HUDEP-2 (cell line): Measurements from ENCODE around the gene RAD51B.
"Not testable (repeated sequence)": the region's sequence is repeated elsewhere in the genome, so short reads cannot be mapped to it uniquely, and the experiment has no call there.

ENCODE experiments used
- DNase-seq, 76 experiments: peaks; one replicate each; lab custom pipeline; 2025; ENCODE audit not compliant: unreplicated experiment in 76 of 76; lab: John Stamatoyannopoulos, UW

The RAD51B gene

DNA sequence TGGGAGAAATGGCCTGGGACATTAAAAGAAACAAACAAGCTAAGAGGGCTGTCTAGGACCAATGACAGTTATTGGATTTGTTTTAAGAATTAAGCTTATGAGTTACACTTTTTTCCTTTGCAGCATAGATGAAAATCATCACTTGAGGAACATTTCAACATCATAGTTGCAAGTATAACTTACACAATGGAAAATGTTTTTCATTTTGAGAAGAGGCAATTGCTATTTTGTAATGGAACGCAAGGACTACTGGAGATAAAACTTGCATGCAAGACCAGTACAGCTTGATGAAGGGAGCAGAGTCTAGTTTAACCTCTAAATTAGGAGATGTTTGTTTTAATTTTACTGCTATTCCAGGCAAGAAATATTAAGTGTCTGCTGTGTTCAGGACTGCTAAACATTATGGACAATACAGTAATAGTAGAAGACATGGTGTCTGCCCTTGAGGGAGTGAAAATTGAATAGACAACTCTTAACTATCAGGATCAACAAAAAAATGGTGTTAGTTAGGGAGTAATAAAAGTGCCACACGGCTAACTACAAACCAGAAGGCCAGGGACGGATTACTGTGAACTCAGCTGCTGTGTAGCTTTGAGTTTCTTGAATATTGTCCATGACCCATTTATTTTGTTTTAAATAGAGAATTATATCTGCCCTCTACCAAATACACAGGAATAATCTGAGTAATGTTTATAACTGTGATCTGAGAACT is 374.5 kb downstream of the RAD51B start:
- no peak for DNase-seq

DNA sequence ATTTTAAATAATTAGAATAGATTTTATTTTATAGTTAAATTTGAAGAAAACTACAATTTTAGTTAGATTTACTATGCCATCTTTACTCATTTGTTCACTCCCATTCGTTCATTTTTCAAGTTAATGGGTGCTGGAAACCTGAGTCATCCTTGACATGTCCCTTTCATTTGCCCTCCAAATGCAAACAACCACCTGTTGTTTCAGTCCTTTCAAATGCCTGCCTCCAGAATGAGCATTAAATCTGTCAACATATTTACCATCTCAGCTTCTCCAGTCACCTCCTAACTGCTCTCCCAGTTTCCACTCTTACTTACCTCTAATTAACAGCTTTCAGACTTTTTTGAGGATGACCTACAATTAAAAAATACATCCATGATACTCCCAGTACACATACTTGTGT is 375.5 kb downstream of the RAD51B start:
- DNase-seq = no peak

DNA sequence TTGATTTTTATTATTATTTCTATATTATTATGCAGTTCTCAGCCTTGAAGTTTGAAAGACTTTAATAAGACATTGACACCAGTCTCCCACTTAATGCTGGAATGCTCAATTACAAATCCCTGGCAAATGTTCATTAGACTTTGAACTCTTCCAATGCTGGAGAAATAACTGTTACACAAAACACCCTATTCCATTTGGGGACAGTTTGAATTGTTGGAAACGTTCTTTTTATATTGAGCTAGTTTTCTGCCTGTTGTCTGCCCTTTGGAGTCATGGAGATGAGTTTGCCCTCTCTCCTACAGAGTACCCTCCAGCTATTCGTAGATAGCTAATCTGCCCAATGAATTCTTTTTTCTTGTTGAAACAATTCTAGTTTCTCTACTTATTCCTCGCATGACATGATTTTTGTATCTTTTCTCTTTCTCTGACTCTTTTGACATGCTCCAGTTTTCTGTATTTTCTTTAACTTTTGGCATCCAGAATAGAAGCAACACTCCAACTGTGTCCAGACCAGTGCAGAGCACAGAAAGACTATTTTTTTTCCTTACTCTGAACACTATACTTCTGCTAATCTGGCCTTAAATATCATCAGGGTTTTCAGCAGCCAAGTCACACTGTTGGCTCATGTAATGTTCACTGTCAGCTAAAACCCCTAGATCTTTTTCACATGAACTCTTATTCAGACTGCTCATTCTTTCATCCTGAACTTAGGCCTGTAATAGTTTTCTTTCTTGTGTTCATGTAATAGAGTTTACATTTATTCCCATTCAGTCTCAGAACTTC is 379.3 kb downstream of the RAD51B start:
- no peak for DNase-seq

DNA sequence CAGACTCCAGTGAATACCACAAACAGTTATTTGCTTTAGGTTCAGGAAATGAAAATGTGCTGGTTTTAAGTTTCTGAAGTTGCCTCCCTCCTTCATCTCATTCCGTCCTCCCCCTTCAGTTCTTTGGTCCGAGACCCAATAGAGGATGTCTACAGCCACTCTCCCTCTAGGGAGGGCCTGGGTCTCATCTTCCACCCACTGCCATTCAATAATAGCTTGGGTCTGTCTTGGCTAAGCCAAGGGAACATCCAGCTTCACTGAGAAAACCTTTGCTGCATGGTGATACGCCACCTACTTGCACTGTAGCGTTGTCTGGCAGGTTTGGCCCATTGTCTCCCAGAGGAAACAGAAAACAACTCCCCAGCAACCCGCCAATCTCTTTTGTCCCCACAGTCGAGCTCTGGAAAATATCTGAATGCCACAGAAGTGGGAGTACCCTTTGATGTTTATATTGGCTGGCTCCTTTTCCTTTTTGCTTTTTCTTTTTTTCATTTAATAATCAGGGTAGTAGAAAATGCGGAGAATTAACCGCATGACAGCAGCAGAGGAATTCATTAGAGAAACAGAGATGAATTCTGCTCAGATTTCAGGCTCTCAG is 380.1 kb downstream of the RAD51B start:
- no peak for DNase-seq

DNA sequence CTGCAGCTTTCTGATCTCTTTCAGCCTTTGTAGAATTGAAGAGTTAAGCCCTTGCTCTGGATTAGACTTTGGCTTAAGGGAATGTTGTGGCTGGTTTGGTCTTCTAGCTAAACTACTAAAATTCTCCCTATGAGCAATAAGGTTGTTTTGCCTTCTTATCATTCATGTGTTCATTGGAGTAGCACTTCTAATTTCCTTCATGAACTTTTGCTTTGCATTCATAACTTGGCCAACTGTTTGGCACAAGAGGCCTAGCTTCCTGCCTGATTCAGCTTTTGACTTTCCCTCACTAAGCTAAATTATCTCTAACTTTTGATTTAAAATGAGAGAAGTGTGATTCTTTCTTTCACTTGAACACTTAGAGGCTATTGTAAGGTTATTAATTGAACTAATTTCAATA is 384.3 kb downstream of the RAD51B start:
- no peak for DNase-seq

DNA sequence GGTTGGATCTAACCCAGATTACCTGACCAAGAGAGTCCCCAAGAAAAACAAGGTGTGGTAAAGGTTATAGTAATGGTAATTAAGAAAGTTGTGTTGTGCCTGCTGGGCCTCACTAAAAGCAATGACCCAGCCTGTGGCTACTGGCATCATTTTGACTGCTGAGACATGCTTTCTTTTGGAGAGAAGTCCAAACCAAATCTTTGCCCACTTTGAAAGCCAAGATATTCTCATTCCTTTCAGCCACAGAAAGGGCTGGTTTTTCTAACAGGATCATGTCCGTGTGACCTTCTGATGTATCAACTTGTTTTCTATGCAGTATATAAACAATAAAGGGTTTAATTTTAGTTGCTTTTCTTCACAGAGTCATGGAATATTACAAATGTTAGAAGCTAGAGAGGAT is 388.6 kb downstream of the RAD51B start:
- no peak for DNase-seq

DNA sequence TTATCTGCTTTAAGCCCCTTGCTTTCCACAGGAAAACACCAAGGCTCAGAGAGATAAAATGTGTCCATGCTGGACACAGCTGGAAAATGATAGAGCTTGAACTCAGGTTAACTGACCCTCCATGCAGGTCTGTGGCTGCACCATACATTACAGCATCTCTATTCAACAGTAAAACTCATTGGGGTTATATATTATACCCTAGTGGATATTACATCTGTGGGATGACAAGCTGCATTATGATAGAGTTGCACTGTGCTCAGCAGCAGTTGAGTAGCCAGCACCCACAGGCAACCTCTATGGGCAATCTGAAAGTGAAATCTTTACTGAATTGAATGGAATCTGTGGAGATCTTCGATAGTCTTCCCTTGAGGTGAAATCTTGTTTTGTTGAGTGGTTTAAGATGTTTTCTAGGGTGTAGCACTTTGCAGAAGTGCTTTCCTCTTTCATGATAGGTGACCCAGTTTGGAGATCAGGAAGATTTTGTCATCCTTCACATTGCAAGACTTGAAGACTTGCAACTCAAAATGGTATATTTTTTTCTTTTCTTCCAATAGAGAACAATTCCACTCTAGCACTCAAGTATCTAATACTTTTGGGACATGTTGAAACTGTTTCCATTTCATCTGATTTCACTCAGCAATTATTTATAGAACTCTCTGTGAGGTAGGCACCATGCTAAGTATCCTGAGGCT is 389.2 kb downstream of the RAD51B start:
- DNase-seq = no peak

DNA sequence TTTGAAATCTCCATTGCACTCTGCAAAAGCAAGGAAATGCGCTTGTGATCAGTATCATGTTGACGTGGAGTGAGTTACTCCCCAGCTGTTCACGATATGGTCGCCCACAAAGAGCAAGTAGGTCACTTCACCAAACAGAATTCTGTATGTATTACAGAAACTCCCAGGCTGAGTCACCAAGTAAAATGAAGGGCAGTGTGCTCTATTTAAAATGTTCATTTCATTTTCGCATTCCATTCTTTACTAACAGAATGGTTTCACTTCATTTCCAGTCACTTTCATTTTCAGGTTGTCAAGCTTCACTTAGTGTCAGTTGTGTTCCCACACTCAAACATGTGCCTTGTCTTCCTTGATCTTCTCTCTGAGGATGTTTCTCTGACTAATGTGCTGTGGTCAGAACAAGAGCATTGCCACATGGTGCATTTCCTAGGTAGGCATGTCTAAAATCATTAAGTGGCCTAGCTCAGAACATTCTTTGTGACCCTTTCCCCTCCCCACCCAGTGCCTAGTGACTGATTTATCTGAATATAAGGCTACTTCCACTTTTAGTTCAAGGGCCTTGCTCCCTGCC is 391.2 kb downstream of the RAD51B start:
- peak in 36 of 76 experiments; percentile 3 to 66 (median 24) for DNase-seq

DNA sequence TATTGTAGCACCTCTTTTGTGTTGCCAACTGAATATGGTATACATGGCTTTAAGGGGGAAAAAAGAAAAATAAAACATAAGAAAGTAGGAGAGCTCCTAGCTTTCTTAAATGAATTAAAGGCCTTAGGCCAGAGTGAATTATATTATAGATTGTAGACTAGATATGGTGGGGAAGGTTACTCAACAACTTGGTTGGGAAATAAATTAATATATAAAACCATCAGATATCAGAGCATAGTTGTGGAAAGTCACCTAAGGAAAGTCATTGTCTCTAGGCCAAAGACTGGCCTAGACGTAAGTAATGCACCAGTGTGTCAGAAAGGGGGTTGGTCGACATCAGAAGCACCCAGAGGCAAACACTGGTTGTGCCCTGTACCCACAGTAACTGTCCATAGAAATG is 391.8 kb downstream of the RAD51B start:
- DNase-seq = no peak

DNA sequence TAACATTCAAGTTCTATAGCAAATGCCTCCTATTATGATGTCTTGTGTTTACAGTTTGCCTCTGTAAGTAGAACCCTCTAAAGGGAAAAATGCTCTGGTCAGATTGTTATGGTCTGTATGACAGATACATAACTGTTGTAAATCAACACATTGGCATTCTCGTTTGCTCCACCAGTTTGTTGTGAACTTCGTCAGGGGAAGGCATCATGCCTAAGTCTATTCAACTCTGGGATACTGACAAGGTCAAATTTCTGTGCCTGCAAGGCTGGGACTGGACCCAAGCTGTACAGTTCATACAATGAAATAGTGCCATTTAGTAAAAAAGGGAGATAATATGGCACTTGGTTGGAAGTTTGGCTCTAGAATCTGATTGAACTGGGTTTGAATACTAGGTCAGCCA is 392.3 kb downstream of the RAD51B start:
- DNase-seq = no peak

DNA sequence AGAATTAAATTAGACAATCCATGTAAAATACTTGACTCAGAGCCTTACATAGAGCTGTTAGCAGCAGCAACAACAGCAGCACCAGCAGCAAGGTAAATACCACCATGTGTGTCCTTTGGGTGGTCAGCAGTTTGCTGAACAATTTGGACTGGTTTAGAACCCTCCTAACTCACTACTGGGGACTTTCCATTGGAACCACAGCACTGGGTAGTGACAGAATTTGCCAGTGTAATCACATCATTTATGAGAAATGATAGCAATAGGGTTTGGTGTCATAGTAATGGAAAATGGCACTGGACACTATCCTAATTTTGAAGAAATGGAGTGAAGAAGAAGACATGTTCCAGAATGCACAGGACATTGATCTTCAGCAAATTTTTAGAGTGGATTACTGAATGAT is 392.8 kb downstream of the RAD51B start:
- DNase-seq = no peak

DNA sequence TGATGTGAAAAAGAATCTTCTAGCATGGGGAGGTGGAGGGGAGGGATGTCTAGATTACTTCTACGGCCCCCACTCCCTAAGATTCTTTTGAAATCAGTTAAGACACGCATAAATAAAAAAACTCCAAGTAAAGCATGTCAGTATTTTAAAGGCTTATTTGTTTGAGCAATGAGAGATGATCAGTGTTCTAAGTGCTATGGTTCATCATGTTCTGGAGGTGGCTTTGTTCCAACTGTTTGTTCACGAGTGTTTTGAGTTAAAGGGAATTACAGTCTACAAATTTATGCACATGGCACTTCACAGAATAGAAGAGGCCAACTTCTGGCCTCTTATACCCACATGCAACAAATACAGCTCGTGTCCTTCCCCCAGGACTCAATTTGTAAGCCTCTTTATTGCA is 394.9 kb downstream of the RAD51B start:
- DNase-seq = no peak

DNA sequence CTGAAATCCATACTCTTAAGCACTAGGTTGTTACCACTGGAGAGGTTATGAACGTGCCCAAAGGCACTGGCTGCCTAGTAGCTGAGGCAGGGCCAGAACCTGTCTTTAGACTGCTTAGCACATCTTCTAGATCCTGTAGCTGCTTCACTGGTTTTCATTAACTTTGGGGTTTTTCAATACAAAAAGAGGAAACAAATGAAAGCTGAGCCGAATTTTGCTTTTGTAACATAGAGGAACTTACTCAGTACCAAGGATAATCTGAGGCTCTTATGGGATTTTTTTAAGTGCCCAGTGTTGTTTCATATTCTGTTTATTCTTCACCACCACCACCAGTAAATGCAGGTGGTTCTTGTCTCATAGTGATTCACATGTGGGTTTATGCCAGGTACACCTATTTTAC is 396.1 kb downstream of the RAD51B start:
- DNase-seq = no peak

DNA sequence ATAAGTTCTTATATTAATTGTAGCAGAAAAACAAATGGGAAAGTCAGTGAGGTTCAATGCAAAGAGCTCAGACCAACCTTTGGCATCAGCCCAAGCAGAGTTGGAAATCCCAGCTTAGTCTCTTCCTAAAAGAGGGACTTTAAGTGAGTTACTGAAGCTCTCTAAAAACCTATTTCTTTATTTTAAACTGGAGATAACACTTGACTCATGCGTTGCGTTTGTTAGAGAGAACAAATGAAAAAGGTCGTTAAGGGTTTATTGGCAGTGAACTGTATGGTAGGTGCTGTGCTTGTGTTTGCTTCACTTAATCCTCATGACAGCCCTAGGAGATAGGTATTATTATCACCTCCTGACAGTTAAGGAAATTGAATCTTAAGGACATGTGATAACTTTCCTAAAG is 396.5 kb downstream of the RAD51B start:
- no peak for DNase-seq

DNA sequence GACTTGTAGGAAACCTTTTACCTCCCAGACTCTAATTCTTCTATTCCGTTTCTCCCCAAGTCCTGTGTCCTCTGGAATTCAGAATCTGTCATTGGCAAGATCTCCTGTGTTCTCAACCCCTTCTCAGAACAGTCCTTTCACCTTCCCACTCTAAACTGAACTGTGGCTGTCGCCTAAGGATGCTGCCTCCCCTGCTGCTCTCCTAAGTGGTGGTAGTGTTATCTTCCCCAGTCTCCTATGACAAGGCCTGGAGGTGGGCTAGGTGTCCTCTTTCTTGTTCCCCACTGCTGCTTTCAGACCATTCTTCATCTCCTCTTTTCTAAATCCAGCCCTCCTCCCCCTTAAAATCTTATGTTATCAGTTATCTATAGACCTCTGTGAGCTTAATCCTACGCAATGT is 397.4 kb downstream of the RAD51B start:
- DNase-seq = no peak

DNA sequence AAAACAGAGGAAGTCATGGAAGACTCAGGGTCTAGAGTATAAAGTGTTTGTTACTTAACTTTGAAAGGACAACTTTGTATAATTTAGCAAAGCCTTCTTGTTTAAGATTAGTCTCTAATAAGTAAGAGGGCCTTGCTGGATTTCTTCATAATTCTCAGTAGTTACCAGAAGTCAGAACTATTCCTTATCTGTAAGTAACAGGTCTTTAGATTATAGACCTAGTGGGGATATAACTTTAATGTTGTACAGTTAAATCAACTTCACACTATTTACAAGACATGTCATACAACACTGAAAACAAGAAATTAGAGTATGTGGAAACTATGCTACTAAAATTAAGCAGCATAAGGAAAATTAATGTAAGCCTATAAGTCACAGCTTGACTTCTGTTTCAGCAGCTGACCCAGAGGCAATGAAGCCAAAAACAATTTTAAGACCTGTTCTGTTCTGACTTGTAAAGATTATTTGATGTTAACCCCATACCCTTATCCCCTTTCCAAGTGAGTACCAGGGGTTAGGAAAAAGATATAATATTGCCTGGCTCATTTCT is 398.3 kb downstream of the RAD51B start:
- peak in 3 of 76 experiments; percentile 9 to 14 (median 10) for DNase-seq

DNA sequence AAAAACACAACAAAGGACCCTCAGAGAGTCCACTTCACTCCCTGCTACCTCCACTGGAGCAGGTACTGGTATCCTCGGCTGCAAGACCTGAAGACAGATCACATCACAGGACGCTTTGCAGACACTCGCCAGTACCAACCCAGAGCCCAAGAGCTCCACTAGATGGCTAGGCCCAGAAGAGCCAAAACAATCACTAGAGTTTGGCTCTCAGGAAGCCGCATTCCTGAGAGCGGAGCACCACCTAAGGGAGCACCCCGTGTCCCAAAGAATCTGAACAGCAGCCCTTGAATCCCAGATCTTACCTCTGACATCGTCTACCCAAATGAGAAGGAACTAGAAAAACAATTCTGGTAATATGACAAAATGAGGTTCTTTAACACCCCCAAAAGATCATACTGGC is 399.8 kb downstream of the RAD51B start:
- no peak for DNase-seq

DNA sequence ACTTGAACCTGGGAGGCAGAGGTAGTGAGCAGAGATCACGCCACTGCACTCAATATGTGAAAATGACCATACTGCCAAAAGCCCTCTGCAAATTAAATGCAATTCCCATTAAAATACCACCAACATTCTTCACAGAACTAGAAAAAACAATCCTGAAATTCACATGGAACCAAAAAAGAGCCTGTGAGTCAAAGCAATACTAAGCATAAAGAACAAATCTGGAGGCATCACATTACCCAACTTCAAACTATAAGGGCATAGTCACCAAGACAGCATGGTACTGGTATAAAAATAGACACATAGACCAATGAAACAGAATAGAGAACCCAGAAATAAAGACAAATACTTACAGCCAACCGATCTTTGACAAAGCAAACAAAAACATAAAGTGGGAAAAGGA is 401.5 kb downstream of the RAD51B start:
- DNase-seq = not testable (repeated sequence)

DNA sequence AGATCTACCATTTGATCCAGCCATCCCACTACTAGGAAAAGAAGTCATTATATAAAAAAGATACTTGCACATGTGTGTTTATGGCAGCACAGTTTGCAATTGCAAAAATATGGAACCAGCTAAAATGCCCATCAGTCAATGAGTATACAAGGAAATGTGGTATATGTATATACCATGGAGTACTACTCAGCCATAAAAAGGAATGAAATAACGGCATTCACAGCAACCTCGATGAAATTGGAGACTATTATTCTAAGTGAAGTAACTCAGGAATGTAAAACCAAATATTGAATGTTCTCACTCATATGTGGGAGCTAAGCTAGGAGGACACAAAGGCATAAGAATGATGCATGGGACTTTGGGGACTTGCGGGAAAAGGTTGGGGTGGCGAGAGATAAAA is 402.6 kb downstream of the RAD51B start:
- DNase-seq = no peak

DNA sequence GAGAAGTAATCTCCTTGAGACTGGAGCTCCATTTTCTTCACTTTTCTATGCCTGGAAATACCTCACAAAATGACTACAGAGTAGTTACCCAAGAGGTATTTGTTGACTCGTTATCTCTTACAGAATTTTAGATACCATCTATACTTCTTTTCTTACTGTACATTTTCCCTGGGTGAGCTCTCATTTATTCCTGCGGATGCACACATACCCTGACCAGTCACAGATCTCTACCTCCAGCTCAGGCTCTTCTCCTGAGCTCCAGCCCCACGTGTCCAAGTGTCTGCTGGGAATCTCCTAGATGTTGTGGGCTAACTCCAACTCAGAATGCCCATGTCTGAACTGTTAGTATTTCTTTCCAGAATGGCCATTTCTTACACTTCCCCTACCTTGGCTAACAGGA is 403.1 kb downstream of the RAD51B start:
- no peak for DNase-seq

DNA sequence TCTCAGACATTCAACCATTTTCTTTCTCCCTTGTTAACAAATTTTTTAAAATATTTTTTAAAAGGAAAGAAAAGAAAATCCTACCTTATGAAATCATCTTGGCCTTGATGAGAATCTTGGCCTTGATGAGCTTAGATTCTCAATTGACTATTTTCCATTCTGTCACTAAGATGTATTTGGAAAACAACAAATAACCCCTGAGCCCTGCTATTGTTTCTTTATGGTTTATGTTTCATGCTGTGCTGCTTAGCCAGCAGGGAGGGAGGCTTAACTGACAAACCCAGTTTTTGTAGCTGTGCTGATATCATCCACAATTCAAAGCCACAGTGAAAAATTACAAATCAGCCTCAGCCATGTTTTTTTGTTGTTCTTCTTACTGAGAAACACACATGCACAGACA is 404.1 kb downstream of the RAD51B start:
- no peak for DNase-seq
